Liver (tissue), 3 donors: ENCODE measurements around the gene CXCL16.

Experiments used
- CTCF ChIP-seq: fragments of 150-350 bp; IDR thresholded peaks from 2 replicates; pipeline ENCODE4 v1.5.1; 2017; ENCODE audit warnings: improper control_type of control experiment, low read depth, low read length; ENCODE audit not compliant: missing input control
- MAX ChIP-seq: IDR thresholded peaks from 2 replicates; pipeline ENCODE4 v1.6.1; 2016; ENCODE audit warnings: antibody characterized with exemption
- RAD21 ChIP-seq, 2 donors: IDR thresholded peaks; 2 replicates each; pipeline ENCODE4 v1.6.1; 2016; ENCODE audit warnings: antibody characterized with exemption in 2 of 2, mild to moderate bottlenecking in 2 of 2
- donor health status: healthy.
- donor health status: healthy.

- TF ChIP-seq CTCF (no peak), RAD21 (IDR thresholded peaks at IDR 0.05) (no peak), MAX (no peak)
Measured at GRCh38 chr17:4753392-4753791, 13.7 kb upstream of the CXCL16 start.
